Nephron (organoid): ENCODE measurements around the gene ALDH1A2.
A peak's percentile ranks its signal among the peaks of the same experiment; 100 is the strongest.

Experiments used
- H3K27ac Mint-ChIP-seq, 3 experiments: 2 replicates each; pipeline ENCODE4 v1.8.0; 2020; ENCODE audit warnings: mixed read lengths in 3 of 3, mild to moderate bottlenecking in 2 of 3, moderate library complexity in 1 of 3
- H3K27me3 Mint-ChIP-seq: 2 replicates; pipeline ENCODE4 v1.8.0; 2021; ENCODE audit warnings: low read depth, mild to moderate bottlenecking, moderate library complexity, mixed read lengths
- H3K36me3 Mint-ChIP-seq: 2 replicates; pipeline ENCODE4 v1.8.0; 2020; ENCODE audit warnings: low read depth, mixed read lengths
- H3K4me1 Mint-ChIP-seq: 2 replicates; pipeline ENCODE4 v1.8.0; 2020; ENCODE audit warnings: mixed read lengths
- H3K4me3 Mint-ChIP-seq, 3 experiments: 2 replicates each; pipeline ENCODE4 v1.8.0; 2020; ENCODE audit warnings: mild to moderate bottlenecking in 3 of 3, mixed read lengths in 3 of 3, moderate library complexity in 2 of 3
- H3K9me3 Mint-ChIP-seq: 2 replicates; pipeline ENCODE4 v1.8.0; 2020; ENCODE audit warnings: mixed read lengths
- TF ChIP-seq, protein P1 (sequence below), 3 experiments: fragments of 200-600 bp; sonication (generic); IDR thresholded peaks; one replicate each; pipeline ENCODE4 v1.5.0; 2021; ENCODE audit warnings: antibody characterized with exemption in 3 of 3; ENCODE audit not compliant: unreplicated experiment in 3 of 3

Gene ALDH1A2

DNA sequence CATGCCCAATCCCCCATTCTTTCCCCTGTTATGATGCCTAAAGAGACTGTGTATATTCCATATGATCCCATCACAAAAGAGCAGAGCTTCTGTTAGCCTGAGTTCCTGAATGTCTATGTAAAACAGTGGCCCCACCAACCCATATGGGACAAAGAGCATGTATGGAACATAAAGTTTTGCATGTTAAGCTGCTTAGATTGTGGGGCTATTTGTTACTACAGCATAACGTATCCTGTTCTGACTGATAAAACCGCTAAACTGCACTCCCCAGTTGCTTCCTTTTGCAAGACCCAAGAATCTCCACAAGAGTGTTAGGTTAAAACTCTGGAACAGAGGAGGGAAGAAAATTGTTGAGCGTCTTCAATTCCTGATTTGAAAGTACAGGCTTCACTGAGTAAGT, 154.8 kb downstream of the ALDH1A2 start:
- Mint-ChIP-seq H3K9me3 (peaks cover 3% of the 10 kb centered on the region), H3K4me1 (peaks cover 9% of the 10 kb centered on the region), H3K4me3 (no peak overlapping the region), H3K27me3 (peaks cover 17% of the 10 kb centered on the region), H3K36me3 (no peaks in the 10 kb centered on the region), H3K27ac (peak overlapping the region in 1 of 3 experiments; percentile 48)
- TF ChIP-seq, protein P1, sequence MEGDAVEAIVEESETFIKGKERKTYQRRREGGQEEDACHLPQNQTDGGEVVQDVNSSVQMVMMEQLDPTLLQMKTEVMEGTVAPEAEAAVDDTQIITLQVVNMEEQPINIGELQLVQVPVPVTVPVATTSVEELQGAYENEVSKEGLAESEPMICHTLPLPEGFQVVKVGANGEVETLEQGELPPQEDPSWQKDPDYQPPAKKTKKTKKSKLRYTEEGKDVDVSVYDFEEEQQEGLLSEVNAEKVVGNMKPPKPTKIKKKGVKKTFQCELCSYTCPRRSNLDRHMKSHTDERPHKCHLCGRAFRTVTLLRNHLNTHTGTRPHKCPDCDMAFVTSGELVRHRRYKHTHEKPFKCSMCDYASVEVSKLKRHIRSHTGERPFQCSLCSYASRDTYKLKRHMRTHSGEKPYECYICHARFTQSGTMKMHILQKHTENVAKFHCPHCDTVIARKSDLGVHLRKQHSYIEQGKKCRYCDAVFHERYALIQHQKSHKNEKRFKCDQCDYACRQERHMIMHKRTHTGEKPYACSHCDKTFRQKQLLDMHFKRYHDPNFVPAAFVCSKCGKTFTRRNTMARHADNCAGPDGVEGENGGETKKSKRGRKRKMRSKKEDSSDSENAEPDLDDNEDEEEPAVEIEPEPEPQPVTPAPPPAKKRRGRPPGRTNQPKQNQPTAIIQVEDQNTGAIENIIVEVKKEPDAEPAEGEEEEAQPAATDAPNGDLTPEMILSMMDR (IDR thresholded peaks at IDR 0.05; ENCODE audit: unreplicated experiment in 3 of 3): no peak

DNA sequence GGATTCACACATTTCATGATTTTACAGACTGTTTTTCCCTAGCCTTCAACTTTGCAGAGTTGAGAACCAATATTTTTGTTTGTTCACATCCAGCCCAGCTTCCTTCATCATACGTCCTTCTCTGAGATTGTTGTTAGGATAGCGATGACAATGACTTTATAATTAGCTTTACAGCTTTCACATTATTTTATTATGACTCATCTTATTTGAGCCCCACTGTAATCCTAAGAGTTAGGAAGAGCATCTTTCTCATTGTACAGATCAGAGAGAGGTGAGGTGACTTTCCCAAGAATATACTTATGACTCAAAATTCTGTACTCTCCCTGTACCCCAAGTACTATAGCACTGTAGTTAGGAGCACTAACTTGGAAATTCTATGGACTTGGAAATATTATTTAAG, 156.1 kb downstream of the ALDH1A2 start:
- Mint-ChIP-seq H3K4me1 (peaks cover 5% of the 10 kb centered on the region), H3K9me3 (peaks cover 3% of the 10 kb centered on the region), H3K4me3 (no peak overlapping the region), H3K27me3 (peaks cover 21% of the 10 kb centered on the region), H3K36me3 (no peaks in the 10 kb centered on the region), H3K27ac (no peak overlapping the region)
- TF ChIP-seq, protein P1 (IDR thresholded peaks at IDR 0.05; ENCODE audit: unreplicated experiment in 3 of 3): no peak

DNA sequence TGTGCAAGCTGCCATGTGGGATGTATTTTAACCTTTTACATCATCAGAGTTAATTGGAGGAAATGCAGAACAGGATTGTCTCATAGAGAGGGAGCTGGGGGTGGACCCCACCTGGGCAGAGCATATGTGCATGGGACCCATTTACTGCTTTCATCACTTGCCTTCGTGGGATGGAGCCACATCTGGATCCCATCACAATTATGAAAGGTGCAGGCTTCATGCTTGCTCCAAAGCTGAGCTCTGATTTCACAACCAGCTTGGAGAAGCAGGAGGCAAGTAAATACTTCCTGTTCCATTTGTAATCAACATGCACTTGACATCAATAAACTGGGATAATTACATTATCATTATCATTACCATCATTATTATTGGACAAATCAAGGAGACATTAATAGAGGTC, 161.9 kb downstream of the ALDH1A2 start:
- Mint-ChIP-seq H3K27ac (no peak overlapping the region), H3K4me1 (no peaks in the 10 kb centered on the region), H3K36me3 (no peaks in the 10 kb centered on the region), H3K4me3 (no peak overlapping the region), H3K9me3 (peaks cover 6% of the 10 kb centered on the region), H3K27me3 (peaks cover 14% of the 10 kb centered on the region)
- TF ChIP-seq, protein P1 (IDR thresholded peaks at IDR 0.05; ENCODE audit: unreplicated experiment in 3 of 3): no peak
